Eye (tissue), 1 donor: Measurements from ENCODE around the gene PRDM8.
A peak's percentile ranks its signal among the peaks of the same experiment; 100 is the strongest.

Source experiments
- DNase-seq: peaks from one replicate; pipeline ENCODE4 v3.0.0-alpha.2; 2015

The PRDM8 gene

GRCh38 chr4:80202190-80202711 lies 4.9 kb downstream of the PRDM8 start:
- peak; percentile 93 for DNase-seq

- peak; percentile 74 for DNase-seq
These were observed 5.6 kb downstream of the PRDM8 start for GRCh38 chr4:80202741-80203553.

DNA sequence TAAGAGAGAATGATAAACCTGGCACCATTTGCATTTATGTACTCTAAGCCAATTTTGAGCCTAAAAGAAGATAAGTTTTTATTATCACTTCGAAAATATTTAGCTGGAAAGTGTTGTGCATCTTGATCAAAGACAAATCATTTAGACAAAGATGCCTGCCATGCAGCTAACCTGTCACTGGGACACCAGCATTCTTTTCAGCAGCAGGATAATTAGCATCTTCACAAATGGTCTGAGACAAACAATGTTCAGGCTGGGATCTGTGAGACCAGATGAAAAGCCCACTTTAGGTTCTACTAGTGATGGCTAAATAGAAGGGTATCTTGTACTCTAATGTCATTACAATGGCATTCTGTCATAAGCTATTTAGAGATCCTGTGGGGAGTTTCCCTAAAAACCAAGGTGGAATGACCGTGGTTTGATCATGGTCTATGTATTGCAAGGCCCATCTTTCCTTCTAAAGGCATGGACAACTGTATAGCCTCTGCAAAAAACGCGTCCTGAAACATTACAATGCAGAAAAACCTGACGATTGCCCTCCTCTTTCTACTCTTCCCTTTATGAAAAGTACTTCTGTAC lies 7.2 kb downstream of the PRDM8 start:
- DNase-seq, result no peak

GRCh38 chr4:80206111-80206510 lies 8.8 kb downstream of the PRDM8 start:
- DNase-seq, result no peak

GRCh38 chr4:80206521-80207171 lies 9.3 kb downstream of the PRDM8 start:
- DNase-seq, result peak; percentile 50

DNA sequence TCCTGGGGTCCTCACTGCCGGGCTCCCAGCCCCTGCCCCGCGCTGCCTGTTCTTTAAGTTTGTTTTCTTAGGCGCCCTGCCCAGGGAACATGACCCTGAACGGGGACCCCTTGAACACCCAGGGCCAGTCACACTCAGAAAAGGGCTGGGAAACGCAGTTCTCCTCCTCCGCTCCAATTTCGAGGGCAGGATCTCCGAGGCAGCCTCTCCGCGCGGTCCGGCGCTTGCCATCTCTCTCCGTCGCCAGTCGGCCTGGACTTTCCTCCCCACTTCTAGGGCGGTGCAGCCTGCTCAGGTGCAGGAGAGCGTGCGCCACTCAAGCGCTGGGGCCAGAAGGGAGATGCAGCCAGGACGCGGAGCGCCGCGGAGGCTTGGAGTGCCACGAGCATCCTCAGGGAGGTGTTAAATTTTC lies 9.9 kb downstream of the PRDM8 start:
- DNase-seq, result peak; percentile 60

DNA sequence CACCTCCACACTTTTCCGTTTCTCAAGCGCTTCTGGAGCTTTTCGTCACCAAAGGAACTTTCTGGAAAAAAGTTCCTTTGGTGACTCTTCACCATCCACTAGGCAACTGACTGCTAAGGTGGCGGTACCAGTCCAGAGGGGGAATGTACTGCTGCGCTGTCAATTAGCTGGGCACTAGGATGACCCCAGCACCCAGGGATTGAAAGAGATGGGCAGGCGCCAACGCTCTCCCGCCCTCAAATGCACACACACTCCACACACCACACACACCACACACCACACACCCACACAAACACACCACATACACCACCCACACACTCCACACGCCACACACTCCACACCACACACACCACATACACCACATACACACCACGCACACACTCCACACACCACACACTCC lies 10.4 kb downstream of the PRDM8 start:
- no peak for DNase-seq

DNA sequence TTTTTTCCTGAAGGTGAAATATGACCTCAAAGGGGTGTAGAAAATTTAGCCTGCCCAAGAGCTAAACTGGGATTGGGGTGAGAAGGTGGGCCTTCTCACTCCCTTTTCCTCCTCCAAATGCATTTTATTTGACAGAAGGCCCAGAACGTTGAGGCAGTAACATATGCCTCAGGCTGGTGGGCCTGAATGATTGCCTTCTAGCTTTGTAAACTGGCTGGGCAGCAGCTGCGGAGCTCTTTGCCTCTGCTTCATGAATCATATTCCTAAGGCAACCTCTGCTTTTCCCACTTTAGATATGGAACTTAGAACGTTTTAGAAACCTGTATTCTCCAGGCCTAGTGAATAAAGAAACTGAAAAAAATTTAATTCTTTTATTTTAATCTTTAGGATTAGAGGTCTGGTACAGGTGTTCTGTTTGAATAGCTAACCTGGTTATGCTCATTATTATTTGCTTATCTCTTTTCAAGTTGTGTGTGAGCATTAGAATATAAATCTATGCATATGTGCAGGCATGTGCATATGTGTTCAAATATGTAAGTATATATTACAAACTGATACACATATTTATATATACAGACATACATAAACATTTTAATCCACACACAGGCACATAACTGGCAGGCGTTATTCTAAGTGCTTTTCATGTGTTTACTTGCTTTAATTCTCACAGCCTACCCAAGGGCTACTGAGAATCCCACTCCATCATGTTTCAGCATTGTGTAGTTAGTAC lies 11.5 kb downstream of the PRDM8 start:
- no peak for DNase-seq

- no peak for DNase-seq
These were observed 12.0 kb downstream of the PRDM8 start for GRCh38 chr4:80209340-80209701.

DNA sequence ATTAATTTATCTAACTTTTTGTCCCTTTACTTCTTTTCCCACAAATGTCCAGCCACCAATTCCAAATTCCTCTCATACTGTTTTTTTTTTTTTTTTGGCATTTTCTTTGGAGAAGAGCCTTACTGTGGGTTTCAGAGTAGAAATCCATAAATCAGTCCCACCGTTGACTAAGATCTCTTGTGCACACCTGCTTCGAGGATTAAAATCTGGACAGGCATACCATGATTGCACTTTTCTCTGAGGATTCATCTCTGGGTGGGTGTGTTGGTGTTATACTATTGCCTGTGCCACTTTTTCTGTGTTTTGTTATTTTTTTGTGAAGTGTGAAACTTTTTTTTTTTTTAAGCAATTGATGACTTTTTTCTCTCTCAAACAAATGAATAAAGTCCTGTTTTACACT lies 13.2 kb downstream of the PRDM8 start:
- DNase-seq, result no peak

- DNase-seq, result no peak
These were observed 16.0 kb downstream of the PRDM8 start for GRCh38 chr4:80213117-80213815.

DNA sequence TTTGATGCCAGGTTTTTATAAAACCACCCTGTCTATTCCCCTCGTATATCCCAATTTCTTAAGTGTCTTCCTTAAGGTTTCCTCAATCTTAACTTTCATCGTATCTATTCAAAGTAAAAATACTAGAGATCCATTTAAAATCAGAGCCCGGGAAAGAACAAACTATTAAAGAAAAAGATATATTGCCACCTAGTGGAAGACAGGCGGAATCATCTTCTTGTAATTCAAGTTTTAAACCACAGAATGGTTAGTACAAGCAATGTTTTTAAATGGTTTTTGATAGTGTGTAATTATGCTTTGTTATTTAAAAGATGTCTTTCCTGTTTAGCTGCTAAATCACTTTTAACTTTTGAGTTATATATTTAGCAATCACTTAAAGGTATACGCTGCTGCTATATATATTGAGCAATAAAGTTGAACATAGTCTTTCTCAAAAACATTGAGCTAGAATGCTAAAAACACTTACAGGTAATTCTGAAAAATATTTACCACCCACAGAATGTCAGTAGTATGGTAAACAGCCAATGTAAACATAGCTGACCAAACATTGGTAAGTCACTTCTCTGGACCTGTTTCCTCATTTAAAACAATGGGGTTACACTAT lies 18.2 kb downstream of the PRDM8 start:
- peak; percentile 38 for DNase-seq

DNA sequence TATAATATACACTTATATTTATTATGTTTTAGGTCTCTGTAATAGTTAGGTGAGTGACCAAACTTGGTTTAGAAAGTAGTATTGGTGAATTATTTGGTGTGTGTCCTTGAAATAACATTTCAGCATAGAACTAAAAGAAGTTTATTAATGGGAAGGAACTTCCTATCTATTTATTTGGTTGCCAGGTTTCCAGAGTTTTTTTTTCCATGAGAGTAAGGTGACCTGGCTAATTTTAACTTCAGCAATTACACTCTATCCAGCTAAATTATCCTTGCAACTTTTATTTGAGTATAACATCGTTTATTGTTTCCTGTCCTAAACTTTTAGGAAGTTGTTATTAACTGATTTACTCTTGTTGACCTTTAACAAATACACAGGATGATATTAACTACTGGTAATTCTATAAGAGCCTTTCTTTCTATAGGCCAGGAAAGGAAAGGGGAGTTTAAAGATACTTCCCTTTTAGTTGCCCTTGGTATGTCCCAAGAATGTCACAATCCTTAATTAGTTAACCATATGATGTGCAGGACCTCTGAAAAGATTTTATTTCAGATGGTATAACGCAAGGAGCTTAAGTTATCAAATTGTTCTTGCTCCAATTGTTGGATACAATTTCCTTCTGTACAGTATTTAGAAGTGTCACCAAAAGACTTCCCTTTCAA lies 18.9 kb downstream of the PRDM8 start:
- DNase-seq, result no peak

DNA sequence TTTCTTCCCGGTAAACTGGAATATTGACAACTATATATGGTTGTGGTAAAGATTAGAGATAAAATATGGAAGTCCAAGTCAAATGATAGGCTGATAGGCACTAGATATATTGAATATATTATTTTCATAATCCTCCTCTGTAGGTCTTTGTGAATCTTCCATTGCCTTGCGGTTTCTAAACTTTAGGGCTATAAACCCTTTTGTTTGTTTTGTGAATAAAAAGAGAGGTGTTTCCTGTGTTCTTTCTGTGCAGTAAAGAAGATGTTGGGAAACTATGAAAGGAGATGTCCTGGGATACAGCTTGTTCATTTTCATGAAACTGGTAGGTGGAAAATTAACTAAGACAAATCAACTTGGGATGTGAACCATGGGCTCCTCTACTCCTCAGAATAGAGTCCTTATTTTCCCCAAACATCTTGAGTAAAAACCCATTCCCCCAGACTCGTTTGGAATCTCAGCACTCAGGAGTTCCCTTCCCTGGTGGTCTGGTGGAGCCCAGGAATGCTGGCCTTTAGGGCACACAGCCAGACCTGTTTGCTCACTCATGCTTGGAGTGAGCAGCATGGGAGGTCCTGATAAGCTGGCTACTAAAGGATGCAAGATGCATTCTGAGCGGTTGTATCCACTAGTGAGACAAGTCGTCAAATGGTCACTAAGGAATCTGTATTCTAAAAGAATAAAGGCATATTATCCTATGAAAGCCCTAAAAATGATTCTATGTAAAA lies 22.2 kb downstream of the PRDM8 start:
- DNase-seq, result peak; percentile 45

DNA sequence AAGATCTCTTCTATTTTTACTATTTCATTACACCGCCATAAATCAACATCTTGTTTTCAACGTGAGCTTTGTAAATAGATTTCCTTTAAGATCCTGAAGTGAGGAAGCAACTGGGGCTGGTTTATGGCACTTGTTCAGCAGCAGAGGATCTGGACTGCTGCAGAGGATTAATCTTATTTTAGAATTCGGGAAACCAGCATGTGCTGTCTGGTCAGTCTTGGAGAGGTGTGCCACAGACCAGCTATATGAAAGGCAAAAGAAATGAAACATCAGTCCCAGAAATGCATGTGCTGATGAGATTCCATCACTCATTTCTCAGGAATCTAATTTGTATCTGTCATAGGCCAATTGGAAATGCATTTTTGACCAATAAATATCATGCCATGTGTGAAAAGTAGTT lies 23.4 kb downstream of the PRDM8 start:
- no peak for DNase-seq

- peak; percentile 18 for DNase-seq
These were observed 23.9 kb downstream of the PRDM8 start for GRCh38 chr4:80221161-80221560.

DNA sequence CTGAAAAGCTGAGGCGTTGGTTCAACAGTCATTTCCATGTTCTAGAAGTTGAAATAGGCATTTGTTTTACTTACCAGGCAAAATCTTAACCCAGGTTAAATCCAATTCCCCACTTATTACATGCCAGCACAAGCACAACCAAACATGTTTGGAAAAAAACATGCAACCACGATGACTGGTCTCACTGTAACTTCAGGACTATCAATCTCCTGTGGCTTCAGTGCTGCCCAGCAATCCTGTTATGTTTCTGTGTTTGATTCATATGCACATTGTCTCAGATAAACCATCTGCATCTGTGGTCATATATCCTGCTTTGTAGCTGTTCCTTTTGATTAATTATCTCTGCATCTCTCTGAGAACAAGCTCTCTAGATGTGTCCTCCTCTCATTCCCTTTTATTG lies 28.3 kb downstream of the PRDM8 start:
- DNase-seq, result no peak

- DNase-seq, result no peak
These were observed 28.8 kb downstream of the PRDM8 start for GRCh38 chr4:80226094-80226493.

GRCh38 chr4:80228460-80228859 lies 31.2 kb downstream of the PRDM8 start:
- no peak for DNase-seq

DNA sequence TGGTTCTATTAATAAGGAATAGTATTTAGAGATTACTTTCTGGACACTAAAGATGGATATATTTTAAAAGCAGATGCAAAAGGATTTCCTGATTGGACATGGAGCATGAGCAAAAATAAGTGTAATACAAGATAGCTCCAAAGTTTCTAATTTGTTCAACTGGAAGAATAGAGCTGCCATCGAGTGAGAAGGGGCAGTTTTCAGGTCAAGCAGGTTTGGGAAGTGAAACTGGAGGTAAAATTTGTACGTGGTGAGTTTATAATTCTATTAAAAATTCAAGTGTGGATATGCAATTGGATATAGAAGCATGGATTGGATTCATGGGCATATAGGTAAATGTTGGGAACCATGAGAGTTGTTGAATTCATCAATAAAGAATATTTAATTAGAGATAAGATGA lies 31.8 kb downstream of the PRDM8 start:
- DNase-seq, result no peak

DNA sequence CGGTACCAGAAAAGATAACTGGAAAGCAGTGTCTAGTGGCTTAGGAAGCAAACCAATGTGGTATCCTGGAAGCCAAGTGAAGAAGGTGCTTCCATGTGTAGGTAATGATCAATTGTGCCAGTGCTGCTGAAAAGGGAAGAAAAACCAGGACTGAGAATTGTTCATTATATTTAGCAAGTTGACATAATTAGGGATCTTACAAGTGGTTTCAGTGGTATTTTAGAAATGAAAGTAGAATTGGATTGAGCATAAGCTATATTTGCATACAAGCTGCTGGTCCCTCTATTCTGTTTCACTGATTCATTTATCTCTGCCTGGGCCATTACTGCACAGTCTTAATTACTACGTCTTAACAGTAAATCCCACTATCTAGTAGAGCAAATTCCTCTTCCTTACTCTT lies 32.3 kb downstream of the PRDM8 start:
- DNase-seq, result no peak
